ENCODE results near the gene CDC37.
"Not testable (repeated sequence)": the region's sequence is repeated elsewhere in the genome, so short reads cannot be mapped to it uniquely, and the experiment has no call there.

The CDC37 gene

GRCh38 chr19:10390652-10391286, 12.6 kb downstream of the CDC37 start:
- H3K36me3 ChIP-seq (ENCODE audit: control insufficient read depth, insufficient read depth, low read length), result no peaks in the 10 kb centered on the region
- TF ChIP-seq CTCF (IDR thresholded peaks at IDR 0.05), result peak; percentile 83
- no peaks in the 10 kb centered on the region for H3K4me1 ChIP-seq
- no peak overlapping the region for H3K27ac ChIP-seq
- no peaks in the 10 kb centered on the region for H3K27me3 ChIP-seq (ENCODE audit: control insufficient read depth, insufficient read depth, low read length)
- H3K79me2 ChIP-seq, result no peaks in the 10 kb centered on the region
- H2AFZ ChIP-seq, result no peak overlapping the region
- no peak overlapping the region for H3K4me3 ChIP-seq (ENCODE audit: low read depth, low read length)
- no peak overlapping the region for H3K4me2 ChIP-seq (ENCODE audit: low read length)
- H3K9me3 ChIP-seq (ENCODE audit: control insufficient read depth, low read length), result no peaks in the 10 kb centered on the region
- H3K9ac ChIP-seq, result no peak overlapping the region

- Histone ChIP-seq H2AFZ (no peak overlapping the region), H3K9me3 (ENCODE audit: control insufficient read depth, low read length) (no peaks in the 10 kb centered on the region), H3K4me2 (ENCODE audit: low read length) (no peak overlapping the region), H3K4me3 (ENCODE audit: low read depth, low read length) (no peak overlapping the region), H3K36me3 (ENCODE audit: control insufficient read depth, insufficient read depth, low read length) (no peaks in the 10 kb centered on the region), H3K4me1 (no peaks in the 10 kb centered on the region), H3K9ac (no peak overlapping the region), H3K27me3 (ENCODE audit: control insufficient read depth, insufficient read depth, low read length) (no peaks in the 10 kb centered on the region), H3K79me2 (no peaks in the 10 kb centered on the region), H3K27ac (no peak overlapping the region)
- TF ChIP-seq CTCF (IDR thresholded peaks at IDR 0.05), result no peak
These were observed 13.5 kb downstream of the CDC37 start for GRCh38 chr19:10389863-10390262.

- no peak overlapping the region for H3K27ac ChIP-seq
- H3K79me2 ChIP-seq, result no peaks in the 10 kb centered on the region
- H3K9ac ChIP-seq, result no peak overlapping the region
- TF ChIP-seq CTCF (IDR thresholded peaks at IDR 0.05), result peak; percentile 96
- no peaks in the 10 kb centered on the region for H3K9me3 ChIP-seq (ENCODE audit: control insufficient read depth, low read length)
- H3K27me3 ChIP-seq (ENCODE audit: control insufficient read depth, insufficient read depth, low read length), result no peaks in the 10 kb centered on the region
- H3K4me2 ChIP-seq (ENCODE audit: low read length), result no peak overlapping the region
- H3K36me3 ChIP-seq (ENCODE audit: control insufficient read depth, insufficient read depth, low read length), result no peaks in the 10 kb centered on the region
- no peak overlapping the region for H3K4me3 ChIP-seq (ENCODE audit: low read depth, low read length)
- peak overlapping the region; percentile 1 for H2AFZ ChIP-seq
- no peaks in the 10 kb centered on the region for H3K4me1 ChIP-seq
These were observed 14.4 kb downstream of the CDC37 start for GRCh38 chr19:10388957-10389356.

GRCh38 chr19:10384580-10384979, 18.8 kb downstream of the CDC37 start:
- Histone ChIP-seq H2AFZ (no peak overlapping the region), H3K27me3 (ENCODE audit: control insufficient read depth, insufficient read depth, low read length) (no peaks in the 10 kb centered on the region), H3K9ac (no peak overlapping the region), H3K36me3 (ENCODE audit: control insufficient read depth, insufficient read depth, low read length) (no peaks in the 10 kb centered on the region), H3K4me1 (peaks cover 6% of the 10 kb centered on the region), H3K27ac (no peak overlapping the region), H3K4me2 (ENCODE audit: low read length) (no peak overlapping the region), H3K79me2 (peaks cover 6% of the 10 kb centered on the region), H3K9me3 (ENCODE audit: control insufficient read depth, low read length) (no peaks in the 10 kb centered on the region), H3K4me3 (ENCODE audit: low read depth, low read length) (no peak overlapping the region)
- TF ChIP-seq CTCF (IDR thresholded peaks at IDR 0.05), result no peak

- H3K36me3 ChIP-seq (ENCODE audit: control insufficient read depth, insufficient read depth, low read length); H3K9ac ChIP-seq; H3K9me3 ChIP-seq (ENCODE audit: control insufficient read depth, low read length); H2AFZ ChIP-seq; H3K27me3 ChIP-seq (ENCODE audit: control insufficient read depth, insufficient read depth, low read length); H3K4me1 ChIP-seq; H3K4me3 ChIP-seq (ENCODE audit: low read depth, low read length); H3K4me2 ChIP-seq (ENCODE audit: low read length); H3K79me2 ChIP-seq; H3K27ac ChIP-seq: not testable (repeated sequence)
These were observed 20.2 kb downstream of the CDC37 start for GRCh38 chr19:10383223-10383499.
